Frontal cortex (tissue), 4 donors: ENCODE data around the gene MARF1. TPM values are rescaled to one million over a fixed set of nuclear protein-coding genes. Genes with fewer than 3 reads are reported as not detected.
A peak's percentile ranks its signal among the peaks of the same experiment; 100 is the strongest.
"Not testable (repeated sequence)": the region's sequence is repeated elsewhere in the genome, so short reads cannot be mapped to it uniquely, and the experiment has no call there.

Source experiments
- DNase-seq, 2 donors: peaks; one replicate each; pipeline ENCODE4 v3.0.0; 2012; ENCODE audit warnings: low spot score in 2 of 2
- FAIRE-seq: peaks from 2 replicates; lab custom pipeline; 2012; peaks lifted over from hg19 to GRCh38; lab: Jason Lieb, UNC
- total RNA-seq: library from RNA; depleted of rRNA; stranded (reverse); fragments of >200 nt; gene quantifications from one replicate; pipeline ENCODE4 v1.2.3, GENCODE V29; 2014
- donor health status: control.
- donor health status: control.
- donor health status: control.

MARF1 gene, protein sequence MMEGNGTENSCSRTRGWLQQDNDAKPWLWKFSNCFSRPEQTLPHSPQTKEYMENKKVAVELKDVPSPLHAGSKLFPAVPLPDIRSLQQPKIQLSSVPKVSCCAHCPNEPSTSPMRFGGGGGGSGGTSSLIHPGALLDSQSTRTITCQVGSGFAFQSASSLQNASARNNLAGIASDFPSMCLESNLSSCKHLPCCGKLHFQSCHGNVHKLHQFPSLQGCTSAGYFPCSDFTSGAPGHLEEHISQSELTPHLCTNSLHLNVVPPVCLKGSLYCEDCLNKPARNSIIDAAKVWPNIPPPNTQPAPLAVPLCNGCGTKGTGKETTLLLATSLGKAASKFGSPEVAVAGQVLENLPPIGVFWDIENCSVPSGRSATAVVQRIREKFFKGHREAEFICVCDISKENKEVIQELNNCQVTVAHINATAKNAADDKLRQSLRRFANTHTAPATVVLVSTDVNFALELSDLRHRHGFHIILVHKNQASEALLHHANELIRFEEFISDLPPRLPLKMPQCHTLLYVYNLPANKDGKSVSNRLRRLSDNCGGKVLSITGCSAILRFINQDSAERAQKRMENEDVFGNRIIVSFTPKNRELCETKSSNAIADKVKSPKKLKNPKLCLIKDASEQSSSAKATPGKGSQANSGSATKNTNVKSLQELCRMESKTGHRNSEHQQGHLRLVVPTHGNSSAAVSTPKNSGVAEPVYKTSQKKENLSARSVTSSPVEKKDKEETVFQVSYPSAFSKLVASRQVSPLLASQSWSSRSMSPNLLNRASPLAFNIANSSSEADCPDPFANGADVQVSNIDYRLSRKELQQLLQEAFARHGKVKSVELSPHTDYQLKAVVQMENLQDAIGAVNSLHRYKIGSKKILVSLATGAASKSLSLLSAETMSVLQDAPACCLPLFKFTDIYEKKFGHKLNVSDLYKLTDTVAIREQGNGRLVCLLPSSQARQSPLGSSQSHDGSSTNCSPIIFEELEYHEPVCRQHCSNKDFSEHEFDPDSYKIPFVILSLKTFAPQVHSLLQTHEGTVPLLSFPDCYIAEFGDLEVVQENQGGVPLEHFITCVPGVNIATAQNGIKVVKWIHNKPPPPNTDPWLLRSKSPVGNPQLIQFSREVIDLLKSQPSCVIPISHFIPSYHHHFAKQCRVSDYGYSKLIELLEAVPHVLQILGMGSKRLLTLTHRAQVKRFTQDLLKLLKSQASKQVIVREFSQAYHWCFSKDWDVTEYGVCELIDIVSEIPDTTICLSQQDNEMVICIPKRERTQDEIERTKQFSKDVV (N-terminal part only)
- total RNA-seq, result 20.4 TPM

DNA sequence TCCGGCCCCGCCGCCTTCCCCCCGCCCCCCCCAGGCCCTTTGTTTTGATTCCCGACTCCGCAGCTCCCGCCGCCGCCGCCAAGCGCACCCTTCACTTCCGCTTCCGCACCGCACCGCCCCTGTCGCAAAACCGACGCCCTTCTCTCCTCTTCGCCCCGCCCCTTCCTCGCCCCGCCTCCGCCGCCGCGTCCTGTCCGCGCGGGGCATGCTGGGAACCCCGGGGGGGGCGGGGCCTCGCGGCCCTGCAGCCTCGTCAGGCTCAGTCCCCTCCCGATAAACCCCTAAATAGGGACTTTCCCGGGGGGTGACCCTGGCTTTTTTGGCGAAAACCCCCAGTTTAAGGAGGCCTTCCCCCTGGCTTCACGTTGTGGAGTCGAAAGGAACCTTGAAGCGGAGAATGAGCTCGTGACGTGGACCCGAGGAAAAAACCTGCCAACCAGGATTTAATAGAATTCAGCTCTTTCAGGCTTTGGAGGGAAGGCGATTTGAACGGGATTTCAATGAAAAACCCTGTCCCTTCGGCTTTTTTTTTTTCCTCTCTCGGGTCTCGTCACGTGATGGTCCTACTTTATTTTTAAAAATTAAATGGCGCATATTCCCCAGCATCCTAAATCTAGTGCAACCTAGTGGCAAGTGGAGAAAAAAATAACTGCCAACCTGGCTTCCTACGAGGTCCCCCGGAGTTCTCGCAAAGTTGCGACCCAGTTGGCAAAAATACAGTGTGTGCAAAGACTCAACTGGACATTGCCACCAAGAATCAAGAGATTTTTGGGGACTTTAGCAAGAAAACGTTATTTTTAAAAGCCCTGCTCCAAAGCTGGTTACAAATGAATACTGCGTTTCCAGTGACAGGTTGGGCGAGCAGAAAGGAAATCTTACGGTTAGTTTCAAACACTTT is at the start of gene MARF1:
Gene MARF1 (minus strand): TSS at position 107 of the 898 bp plus-strand sequence. CDS start 3,921 bp downstream, outside the sequence.
- no peak for FAIRE-seq

DNA sequence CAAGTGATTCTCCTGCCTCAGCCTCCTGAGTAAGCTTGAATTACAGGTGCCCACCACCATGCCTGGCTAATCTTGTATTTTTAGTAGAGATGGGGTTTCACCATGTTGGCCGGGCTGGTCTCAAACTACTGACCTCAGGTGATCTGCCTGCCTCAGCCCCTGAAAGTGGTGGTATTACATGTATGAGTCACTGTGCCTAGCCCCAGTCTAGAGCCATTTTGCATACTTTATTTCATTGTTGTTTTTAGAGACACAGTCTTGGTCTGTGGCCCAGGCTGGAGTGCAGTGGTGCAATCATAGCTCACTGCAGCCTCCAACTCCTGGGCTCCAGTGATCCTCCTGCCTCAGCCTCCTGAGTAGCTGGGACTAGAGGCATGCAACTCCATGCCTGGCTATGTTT is 49.6 kb upstream of the MARF1 start:
- not testable (repeated sequence) for DNase-seq, FAIRE-seq

More for the DNA sequence above, at the start of gene MARF1:
- peak; percentile 91 to 93 for DNase-seq

DNA sequence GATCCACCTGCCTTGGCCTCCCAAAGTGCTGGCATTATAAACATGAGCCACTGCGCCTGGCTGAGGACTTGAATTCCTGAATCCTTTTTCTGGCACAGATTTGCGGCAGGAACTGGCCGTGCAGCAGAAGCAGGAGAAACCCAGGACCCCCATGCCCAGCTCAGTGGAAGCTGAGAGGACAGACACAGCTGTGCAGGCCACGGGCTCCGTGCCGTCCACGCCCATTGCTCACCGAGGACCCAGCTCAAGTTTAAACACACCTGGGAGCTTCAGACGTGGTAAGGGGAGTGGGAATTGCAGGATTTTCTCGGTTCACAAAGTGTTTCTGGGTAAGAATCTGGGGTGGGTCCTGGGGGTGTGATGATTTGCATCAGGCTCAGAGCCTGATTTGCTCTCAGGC is 48.1 kb upstream of the MARF1 start:
- no peak for FAIRE-seq
- DNase-seq, result no peak

DNA sequence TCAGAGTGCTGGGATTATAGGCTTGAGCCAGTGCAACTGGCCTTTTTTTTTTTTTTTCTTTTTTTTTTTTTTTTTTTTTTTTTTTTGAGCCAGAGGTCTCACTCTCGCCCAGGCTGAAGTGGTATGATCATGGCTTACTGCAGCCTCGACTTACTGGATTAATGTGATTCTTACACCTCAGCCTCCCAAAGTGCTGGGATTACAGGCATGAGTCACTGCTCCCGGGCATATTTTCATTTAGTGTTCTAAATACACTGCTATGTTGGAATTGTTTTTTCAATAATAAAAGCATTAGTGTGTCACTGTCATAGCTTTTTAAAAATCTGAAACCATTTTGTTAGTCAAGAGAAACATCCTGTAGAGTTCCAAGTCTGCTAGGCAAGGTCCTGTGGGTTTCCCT is 47.3 kb upstream of the MARF1 start:
- FAIRE-seq (no peak), DNase-seq (no peak)

GRCh38 chr16:15689290-15689689 is 46.3 kb upstream of the MARF1 start:
- FAIRE-seq (no peak), DNase-seq (no peak)

GRCh38 chr16:15686287-15686686 is 43.3 kb upstream of the MARF1 start:
- FAIRE-seq, result no peak
- no peak for DNase-seq

GRCh38 chr16:15682105-15682570 is 39.2 kb upstream of the MARF1 start:
- peak; percentile 39 for FAIRE-seq

DNA sequence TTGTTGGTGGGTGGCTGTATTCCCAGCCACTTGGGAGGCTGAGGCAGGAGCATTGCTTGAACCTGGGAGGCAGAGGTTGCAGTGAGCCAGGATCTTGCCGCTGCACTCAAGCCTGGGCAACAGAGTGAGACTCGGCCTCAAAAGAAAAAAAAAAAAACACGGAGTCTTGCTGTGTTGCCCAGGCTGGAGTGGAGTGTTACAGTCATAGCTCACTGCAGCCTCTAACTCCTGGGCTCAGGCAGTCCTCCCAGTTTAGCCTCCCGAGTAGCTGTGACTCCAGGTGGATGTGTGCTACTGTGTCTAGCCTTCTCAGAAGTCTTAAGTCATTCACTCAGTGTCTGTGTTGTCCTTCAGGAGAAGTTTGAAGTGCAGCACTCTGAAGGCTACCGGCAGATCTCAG is 34.5 kb upstream of the MARF1 start:
- DNase-seq (no peak), FAIRE-seq (no peak)

More at GRCh38 chr16:15682105-15682570, 39.2 kb upstream of the MARF1 start:
- DNase-seq, result no peak

- FAIRE-seq (no peak), DNase-seq (no peak)
Observed at GRCh38 chr16:15676506-15676905, 33.6 kb upstream of the MARF1 start.

DNA sequence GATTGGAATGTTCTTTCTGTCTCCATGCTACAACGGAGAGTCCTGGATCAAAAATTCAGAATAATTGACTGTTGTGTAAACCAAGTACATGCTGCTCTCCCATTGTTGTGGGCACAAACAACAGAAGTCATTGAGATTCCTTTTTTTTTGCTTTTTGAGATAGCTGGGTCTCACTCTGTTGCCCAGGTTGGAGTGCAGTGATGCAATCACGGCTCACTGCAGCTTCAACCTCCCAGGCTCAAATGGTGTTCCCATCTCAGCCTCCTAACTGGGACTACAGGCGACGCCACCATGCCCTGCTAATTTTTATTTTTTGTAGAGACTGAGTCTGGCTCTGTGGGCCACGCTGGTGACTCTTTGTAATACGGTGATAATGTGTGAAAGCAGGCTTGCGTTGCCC is 31.6 kb upstream of the MARF1 start:
- FAIRE-seq, result no peak
- DNase-seq, result no peak

GRCh38 chr16:15672514-15673167 is 29.7 kb upstream of the MARF1 start:
- peak; percentile 63 to 64 for DNase-seq
- FAIRE-seq, result no peak

DNA sequence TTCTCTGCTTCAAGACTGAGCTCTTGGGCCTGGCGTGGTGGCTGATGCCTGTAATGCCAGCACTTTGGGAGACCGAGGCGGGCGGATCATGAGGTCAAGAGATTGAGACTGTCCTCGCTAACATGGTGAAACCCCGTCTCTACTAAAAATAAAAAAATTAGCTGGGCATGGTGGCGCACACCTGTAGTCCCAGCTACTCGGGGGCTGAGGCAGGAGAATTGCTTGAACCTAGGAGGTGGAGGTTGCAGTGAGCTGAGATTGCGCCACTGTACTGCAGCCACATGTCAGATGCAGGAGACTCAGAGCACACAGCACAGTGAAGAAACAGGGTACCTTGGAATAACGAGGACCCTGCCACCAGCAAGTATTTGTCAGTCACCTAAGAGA is 29.2 kb upstream of the MARF1 start:
- FAIRE-seq, DNase-seq: not testable (repeated sequence)

- FAIRE-seq (no peak), DNase-seq (no peak)
Observed at GRCh38 chr16:15671530-15672117, 28.7 kb upstream of the MARF1 start.

GRCh38 chr16:15667091-15667742 is 24.3 kb upstream of the MARF1 start:
- no peak for DNase-seq
- FAIRE-seq, result no peak

DNA sequence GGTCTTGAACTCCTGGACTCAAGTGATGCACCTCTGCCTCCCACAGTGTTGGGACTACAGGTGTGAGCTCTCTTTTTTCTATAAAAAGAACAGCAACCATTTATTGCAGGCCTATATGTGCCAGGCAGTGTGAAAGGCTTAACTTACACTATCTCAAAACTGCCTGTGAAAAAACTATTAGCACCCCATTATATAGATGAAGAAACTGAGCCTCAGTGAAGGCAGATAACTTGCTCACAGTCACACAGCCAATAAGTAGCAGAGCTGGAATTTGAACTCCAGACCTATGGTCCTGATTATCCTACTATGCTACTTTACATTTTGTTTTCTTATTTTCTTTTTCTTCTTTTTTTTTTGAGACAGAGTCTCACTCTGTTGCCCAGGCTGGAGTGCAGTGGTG is 22.2 kb upstream of the MARF1 start:
- FAIRE-seq (no peak), DNase-seq (no peak)

GRCh38 chr16:15660203-15660601 is 17.2 kb upstream of the MARF1 start:
- FAIRE-seq (no peak), DNase-seq (no peak)

- no peak for DNase-seq
- FAIRE-seq, result no peak
Observed at GRCh38 chr16:15658556-15658955, 15.6 kb upstream of the MARF1 start.

- FAIRE-seq, result no peak
- no peak for DNase-seq
Observed at GRCh38 chr16:15658149-15658548, 15.2 kb upstream of the MARF1 start.
